M059J (cell line): ENCODE data around the gene EIF2AK3. TPM values are rescaled to one million over a fixed set of nuclear protein-coding genes. Genes with fewer than 3 reads are reported as not detected.
"Not testable (repeated sequence)": the region's sequence is repeated elsewhere in the genome, so short reads cannot be mapped to it uniquely, and the experiment has no call there.

Experiments used
- DNase-seq: peaks from one replicate; pipeline ENCODE4 v3.0.0-alpha.2; 2012; ENCODE audit warnings: low read depth
- total RNA-seq: library from RNA; depleted of rRNA; stranded (reverse); fragments of >200 nt; shearing (Covaris generic); gene quantifications from 2 replicates; pipeline ENCODE4 v1.2.3, GENCODE V29; 2014

EIF2AK3 gene
- total RNA-seq, 1 experiment from 2014 or later, result 24.3 TPM

DNA sequence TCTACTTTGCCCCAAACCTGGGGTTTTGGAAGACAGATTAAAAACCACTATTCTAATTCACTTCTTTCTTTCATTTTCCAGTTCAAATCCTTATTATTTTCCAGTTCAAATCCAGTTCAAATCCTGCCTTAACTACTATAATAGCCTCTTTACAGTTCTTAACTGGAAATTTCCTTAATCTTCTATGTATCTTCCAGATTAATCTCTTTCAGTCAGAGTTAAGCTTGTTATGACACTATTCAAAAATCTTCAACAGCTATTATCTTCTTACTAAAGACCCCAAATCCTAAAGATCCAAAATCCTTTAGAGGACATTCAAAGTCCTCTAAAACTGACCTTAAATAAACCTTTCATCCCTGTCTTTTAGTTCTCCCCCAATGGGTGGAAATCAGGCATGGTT is 30.1 kb downstream of the EIF2AK3 start:
- no peak for DNase-seq

DNA sequence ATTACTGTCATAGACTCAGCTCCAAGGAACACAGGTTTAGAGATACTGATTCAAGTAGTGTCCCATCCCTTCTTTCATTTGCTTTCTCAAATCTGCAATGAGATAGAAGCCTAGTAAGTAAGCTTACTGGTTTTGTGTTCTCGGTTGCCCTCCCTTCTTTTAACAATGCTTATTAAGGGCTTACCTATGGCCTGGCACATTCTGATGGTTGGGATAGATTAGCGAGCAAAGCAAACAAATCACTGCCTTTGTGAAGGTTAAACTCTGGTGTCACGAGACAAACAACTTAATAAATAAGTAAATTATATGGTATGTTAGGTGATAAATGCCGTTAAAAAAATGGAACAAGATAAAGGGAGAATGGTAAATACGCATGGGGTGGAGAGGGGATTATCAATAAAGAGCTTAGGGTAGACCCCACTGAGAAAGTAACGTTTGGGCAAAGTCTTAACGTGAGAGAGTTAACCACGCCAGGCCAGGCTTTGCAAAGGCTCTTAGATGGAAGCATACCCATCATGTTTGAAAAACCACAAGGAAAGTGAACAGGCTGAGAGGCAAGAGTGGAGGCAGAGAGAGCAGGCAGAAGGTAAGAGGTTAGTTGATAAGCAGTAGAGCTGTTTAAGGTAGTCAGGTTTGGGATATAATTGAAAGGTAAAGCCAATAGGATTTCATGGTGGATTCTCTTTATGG is 31.0 kb downstream of the EIF2AK3 start:
- DNase-seq, result no peak

DNA sequence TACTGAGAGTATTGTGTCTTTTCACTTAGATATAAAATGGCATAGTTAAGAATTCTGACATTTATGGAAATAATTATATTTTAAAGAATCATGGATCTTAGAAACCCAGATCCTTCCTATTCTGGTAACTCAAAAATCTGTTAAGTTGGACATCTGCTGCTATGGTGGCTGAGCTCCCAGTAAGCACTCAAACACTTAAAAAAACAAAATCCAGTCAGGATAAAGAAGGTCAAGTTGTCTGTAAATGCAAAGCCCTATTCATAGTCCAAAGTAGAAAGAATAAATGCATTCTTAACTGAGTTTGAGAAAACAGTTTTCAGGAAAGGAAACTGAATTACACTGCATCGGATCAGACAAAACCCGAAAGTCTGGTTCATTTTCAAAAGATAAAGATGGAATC is 35.6 kb downstream of the EIF2AK3 start:
- DNase-seq, result no peak

DNA sequence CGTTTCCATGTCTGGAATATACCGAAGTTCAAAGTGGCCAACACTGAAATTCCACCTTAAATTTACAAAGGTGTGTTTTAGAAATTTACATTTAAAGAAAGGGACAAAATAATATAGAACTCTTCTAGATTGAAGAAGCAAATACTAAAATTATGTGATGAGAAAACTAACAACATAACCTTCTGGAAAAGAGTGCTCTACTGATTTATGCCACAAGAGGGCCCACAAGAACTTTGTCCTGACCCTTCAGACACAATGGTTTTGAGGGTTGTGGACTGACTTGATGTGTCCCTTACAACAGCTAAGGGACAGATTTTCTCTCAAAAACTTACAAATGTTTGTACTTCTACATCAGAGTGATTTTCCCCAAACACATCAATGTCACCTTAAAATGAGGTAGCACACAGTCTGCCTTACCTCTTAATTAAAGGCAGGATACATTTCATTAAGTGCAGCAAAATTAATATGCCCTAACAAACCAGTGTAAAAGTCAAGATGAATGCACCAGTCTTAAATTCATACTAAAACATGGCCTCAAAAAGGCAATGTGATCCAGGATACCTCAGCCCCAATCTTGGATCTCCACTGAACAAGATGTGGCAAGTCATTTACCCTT is 36.2 kb downstream of the EIF2AK3 start:
- peak; percentile 69 for DNase-seq

DNA sequence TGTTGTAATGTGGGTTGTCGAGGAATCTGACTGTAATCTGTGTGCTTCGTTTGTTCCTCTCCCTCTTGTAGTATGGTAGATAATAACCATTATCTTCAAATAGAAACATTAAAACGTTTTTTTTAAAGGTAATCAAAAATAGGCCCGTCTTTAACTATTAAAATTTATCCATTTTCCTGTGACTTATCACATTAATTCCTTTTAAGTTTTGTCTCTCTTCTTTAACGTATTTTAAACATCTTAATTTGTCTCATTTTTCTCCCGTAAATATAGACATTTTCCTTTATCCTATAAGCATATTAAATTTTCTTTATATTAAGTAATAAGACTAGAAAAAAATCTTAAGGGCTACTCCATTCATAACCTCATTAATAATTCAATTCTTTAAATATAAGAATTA is 41.3 kb downstream of the EIF2AK3 start:
- no peak for DNase-seq

DNA sequence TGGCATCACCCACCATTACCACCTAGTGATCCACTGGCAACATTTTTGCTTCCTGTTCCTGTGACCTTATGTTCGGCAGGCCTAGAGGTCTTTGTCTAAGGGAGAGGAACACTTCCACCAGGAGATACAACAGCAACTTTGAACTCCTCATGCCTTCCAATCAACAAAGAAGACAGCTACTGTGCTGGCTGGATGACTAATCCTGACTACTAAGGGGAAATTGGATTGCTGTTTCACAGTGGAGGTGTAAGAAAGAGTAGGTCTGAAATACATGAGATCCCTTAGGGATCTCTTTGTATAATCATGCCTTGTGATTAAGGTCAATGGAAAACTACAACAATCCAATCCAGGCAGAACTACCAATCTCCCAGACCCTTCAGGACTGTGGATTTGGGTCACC is 45.2 kb downstream of the EIF2AK3 start:
- no peak for DNase-seq

DNA sequence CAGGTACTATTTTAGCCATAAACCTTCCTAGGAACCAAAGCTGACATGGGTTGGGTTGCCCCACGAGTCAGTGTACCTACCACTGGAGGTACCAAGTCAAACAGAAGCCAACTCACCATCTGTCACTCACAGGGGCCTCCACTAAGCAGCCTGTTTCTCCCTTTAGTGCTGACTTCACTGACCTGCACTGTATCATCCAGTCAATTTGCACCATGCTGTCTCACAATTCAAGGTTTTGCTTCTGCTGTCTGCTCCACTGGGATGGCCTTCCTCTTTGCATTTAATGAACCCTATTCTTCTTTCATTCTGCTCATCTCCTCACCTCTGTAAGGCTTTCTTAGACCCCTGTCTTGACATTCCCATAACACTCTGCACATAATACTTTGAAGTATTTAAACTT is 47.2 kb downstream of the EIF2AK3 start:
- DNase-seq, result no peak

DNA sequence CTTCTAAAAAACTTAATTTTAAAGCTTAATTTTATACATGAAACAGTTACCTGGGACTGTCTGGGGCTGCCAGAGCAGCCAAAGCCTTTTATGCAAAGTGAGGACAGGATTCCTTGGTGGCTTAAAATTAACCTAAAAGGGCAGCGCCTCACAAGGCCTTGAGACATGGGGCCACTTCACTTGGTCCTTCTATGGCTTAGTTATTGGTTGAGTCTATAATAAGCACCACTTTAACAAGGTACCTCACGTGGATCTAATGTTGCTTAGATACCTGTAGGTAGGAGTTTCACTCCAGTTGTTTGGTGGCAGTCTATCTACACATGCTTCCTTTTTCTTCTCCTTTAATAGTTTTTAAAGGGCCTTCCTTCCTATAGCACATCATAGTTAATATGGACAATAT is 51.6 kb downstream of the EIF2AK3 start:
- DNase-seq, result no peak

DNA sequence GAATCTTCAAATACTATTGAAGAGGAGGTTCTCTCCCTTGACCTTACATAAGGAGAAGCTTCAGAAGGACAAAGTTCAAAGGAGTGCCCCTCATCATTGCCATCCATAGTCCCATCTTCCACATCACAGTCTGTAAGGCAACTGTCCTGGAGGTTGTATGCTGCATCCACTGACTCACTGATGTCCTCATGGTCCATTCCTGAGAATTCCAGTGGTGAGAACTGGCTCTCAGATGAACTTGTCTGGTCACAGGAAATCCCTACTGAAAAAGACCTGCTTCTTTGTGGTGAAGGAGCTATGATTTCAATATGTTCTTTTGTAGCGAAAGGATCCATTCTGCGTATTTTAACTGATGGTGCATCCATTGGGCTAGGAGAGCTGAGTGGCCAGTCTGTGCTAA is 52.2 kb downstream of the EIF2AK3 start:
- no peak for DNase-seq

DNA sequence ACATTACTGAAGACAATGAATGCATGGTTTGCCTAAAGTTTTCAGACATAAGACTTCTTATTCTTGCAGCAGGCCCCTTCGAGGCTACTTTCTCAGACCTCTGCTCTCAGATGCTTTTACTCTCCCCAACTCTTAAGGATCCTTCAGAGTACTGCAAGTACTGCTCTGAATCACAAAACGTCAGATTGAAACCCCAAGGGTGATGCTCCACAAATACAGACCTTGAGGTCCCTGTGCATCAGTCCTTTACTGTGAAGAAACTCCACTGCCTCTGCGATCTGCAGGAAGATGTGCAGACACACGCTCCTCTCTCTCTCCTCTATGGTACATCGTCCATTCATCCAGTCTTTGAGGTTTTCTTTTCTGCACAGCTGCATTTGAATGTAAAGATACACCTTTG is 52.8 kb downstream of the EIF2AK3 start:
- DNase-seq, result no peak

DNA sequence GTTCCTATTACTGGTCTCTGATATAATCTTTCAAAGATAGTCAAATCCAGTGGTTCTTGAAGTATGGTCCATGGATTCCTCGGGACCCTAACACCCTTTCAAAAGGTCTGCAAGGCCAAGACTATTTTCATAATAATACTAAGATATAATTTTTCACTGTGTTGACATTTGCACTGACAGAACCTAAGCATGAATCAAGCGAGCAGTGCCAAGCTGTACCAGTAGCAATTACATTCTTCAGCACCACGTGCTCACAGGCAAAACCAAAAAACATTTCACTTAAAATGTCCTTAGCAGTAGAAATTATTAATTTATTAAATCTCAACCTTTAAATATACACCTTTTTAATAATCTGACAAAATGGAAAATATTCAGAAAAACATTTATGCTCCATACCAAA is 59.1 kb downstream of the EIF2AK3 start:
- no peak for DNase-seq

DNA sequence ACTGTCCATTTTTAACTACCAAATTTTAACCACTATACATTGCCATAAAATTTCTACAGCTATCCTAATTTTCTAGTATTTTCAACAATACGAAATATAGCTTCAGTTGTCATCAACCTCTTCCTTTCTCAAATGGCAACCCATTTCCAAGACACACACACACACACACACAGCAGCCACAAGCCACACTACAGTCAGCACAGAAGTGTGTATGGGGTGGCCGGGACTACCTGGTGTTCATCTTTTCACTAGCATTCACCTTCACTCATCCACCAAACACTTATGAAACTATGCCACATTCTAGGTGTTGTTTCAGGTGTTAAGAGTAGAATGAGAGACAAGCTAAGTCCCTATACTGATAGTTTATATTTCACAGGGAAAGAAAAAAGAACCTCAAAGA is 62.9 kb downstream of the EIF2AK3 start:
- no peak for DNase-seq

DNA sequence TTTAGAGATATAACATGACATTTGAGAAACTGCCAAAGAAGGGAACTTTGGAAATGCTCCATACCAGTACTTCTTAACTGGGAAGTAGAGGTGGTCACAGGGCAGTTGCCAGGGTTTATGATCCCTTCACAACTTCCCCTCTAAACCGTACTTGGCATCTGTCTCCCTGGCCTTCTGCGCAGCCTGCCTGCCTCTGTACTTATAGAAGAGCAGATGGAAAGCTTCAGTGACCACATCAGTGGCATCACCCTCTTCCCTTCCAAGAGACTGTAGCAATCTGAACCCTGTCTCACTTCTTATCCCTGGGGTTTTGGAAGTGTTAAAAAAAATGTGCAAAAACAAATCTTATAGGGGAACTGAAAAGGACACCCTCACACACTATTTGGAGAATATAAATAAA is 64.1 kb downstream of the EIF2AK3 start:
- DNase-seq, result no peak

DNA sequence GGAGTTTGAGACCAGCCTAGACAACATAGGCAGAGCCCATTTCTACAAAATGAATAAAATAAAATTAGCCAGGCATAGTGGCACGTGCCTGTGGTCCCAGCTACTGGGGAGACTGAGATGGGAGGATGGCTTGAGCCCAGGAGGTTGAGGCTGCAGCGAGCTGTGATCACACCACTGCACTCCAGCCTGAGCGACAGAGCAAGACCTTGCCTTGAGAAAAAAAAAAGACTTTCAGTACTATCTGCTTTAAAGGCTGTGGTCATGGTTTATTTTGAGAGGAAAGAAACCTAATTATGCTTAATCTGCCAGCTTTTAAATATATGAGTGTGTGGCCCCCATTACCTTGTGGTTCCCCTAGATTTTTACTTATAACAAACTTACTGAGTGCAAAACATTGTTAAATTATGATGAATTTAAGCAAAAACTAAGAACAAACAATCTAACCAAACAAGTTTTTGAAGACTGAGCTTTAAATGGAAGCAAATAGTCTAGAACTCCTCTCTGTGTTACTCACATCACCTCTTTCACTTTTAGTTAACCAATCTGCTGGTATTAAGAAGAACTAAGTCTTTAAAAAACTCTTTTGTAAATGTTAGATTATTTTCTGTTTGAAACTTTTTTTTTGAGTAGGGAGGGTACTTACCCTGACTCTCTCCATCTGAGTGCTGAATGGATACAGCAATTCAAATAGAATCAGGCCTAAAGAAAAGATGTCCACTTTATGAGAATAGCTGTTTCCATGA is 65.4 kb downstream of the EIF2AK3 start:
- no peak for DNase-seq

DNA sequence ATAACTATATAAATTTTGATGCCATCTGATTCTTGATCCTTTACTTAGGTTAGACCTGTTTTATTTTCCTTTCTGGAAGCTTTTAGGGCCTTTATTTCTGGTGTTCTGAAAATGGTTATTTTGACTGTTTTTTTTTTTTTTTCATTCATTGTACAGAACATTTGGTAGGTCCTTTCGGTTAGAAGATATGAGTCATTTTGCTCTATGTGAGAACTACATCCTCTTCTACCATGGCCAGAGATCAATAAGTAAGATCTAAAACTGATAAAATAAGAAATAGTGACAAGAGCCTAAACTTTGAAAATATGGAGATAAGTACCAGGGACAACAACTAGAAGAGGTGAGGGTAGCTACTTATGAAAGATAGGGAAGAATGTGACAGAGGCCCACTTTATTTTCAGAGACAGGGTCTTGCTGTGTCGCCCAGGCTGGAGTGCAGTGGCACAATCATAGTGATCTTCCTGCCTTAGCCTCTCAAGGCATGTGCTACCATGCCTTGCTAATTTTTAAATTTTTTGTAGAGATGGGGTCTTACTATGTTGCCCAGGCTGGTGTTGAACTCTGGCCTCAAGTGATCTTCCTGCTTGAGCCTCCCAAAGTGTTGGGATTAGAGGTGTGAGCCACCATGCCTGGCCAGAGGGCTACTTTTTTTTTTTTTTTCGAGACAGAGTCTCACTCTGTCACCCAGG is 66.5 kb downstream of the EIF2AK3 start:
- no peak for DNase-seq

DNA sequence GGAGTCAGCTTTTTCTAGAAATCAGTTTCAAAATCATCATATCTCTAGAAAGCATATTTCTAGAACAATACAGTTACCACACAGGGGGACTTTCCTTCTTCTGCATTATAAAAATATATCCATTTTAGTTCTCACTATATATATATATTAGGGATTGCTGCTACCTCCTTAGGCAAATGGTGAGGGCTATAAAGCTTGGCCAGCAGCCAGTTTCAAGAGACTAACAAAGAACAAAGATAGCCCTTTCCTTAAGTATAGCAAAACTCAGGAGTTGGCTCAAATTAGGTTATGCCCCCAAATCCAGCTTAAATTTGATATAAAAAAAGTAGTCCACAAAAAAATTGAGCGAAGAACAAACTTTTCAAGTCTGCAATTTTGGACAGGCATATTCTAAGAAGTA is 70.0 kb downstream of the EIF2AK3 start:
- DNase-seq, result no peak

DNA sequence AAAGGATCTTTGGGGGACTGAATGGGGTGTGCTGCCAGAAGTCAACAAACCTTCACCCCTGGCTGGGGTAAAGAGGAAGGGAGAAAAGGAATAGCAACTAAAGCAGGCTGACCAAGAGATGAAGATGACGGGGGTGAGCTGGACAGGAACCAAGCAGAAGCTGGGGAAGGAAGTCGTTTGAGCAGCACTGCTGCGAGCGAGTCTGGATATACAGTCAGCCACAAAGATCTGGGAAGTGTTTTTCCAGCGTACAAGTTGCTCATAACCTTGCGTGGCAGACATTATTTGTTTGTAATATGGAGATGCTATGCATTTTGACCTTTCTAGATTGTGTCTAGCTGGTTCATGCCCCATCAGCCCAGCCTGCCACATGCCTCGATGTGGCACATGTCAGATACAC is 71.2 kb downstream of the EIF2AK3 start:
- DNase-seq, result no peak

DNA sequence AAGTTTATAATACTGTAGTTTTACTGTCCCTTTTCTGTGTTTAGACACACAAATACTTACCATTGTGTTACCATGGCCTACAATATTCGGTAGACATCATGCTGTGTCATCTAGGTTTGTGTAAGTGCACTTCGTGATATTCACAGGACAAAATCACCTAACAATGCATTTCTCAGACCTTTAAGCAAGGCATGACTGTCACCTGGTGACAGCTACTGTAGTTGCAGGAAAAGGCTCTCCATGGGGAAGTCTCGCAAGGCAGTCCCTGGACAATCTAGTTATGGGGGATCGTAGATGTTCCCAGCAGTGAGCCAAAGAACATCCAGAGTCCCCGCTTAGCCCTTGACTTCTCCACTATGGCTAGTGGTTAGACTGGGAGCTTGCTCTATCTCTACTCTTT is 73.1 kb downstream of the EIF2AK3 start:
- DNase-seq, result no peak

DNA sequence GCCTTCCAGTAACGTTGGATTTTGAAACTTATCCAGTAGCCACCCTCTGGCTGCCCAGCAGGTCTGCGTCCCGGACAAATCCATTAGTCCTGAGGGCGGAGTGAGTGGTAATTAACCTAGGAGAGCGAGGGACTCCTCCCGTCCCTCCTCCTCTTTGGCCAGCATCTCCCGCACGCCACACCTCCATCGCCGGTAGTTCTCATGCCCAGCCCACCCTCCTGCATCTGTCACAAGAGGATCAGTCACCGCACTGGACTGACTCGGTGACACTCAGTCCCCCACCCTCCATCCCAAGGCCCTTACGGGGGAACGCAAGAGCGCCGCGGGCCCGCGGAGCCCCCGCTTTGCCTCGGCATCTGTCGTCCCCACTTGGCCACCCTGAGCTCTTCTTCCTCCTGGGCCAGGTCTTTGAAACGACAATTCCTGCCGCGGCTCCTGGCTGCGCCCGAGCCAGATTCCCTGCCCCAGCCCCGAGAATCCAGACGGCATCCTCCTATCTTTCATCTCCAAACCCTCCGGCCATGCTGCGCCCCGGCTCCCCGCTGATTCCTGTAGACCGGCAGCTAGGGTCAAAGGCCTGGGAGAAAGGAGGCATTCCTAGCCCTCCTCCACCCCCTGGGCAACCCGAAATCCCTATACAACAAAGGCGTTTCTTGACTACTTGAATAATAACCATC is 77.5 kb downstream of the EIF2AK3 start:
- DNase-seq, result peak; percentile 5

DNA sequence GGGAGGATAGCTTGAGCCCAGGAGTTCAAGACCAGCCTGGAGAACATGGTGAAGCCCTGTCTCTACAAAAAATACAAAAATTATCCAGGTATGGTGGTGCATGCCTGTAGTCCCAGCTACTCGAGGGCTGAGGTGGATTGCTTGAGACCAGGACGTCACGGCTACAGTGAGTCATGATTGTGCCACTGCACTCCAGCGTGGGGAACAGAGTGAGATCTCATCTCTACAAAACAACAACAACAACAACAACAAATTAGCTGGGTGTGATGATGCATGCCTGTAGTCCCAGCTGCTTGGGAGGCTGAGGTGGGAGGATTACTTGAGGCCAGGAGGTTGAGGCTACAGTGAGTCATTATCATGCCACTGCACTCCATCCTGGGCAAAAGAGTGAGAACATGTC is 81.0 kb downstream of the EIF2AK3 start:
- DNase-seq, result not testable (repeated sequence)

DNA sequence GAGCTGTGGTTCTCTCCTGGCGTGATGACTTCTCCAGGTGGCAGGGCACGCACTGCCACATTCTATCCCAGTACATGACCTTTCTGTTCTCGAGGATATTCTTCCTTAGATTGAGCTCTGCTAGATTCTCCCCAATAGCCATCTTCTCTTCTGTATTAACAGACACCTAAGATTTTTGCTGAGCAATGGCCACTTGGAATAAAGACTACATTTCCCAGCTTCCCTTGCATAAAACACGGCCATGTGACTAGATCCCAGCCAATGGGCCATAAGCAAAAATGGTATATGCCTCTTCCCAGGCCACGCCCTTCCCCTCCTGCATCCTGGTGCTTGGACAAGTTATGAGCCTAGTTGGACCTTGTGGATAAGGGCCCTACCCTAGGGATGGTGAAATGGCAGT is 82.1 kb downstream of the EIF2AK3 start:
- DNase-seq, result peak; percentile 65

DNA sequence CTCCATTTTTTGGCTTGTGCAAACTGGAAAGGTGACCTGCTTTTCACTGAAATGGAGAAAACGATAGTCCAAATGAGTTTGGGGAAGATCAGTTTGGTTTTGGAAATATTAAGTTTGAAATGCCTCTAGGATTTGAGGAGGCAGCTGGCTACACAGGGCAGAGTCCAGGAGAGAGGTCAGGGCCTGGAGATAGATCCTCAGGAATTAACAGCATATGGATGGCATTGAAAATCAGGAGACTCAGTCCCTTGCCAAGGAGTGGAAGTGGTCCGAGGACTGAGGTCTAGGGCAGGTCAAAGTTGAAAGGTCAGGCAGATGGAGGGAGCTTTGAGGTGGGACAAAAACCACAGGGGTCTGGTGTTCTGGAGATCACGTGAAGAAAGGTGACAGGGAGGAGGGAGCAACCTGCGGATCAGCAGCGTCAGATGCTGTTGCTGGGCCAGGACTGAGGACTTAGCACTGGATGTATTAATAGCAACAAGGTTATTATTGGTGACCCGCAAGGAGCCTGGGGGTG is 83.7 kb downstream of the EIF2AK3 start:
- no peak for DNase-seq
